ENCODE measurements around the gene ANO10.

Gene ANO10

DNA sequence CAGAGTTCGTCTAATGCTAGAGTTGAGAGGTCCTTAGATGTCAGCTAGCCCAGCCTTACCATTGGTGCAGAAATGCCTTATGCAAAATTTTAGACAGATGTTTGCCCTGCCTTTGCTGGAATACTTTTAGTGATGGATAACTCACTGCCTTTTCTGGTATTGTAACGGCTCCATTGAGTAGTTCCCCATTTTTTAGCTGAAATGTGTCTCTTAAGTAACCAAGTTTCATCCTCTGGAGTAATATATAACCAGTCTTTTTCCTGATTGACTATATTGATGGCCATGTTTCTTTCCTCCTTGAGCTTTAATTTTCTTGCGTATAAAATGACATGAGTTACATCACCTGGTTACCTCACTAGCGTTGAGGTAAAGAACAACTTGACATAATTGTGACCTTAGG, 290.4 kb downstream of the ANO10 start:
- no peak for DNase-seq
- intact Hi-C loops (cut with DNase I), result no loop called here

DNA sequence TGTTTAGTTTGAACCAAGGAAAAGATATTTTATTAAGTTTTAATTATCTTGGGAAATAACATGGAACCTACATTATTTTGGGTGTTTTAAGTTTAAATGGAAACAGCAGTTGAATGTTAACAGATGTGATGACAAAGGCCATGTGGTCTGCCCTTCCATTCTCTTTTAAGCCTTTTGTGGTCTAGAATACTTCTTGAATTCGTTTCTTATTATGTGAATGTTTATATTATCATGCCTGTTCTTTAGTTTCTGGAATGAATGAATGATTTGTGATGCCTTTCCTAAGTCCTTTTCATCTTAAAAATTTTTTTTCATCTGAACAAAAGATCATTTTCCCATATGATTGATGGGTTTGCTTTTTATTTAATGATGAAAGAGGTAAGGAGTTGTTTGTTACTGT, 290.8 kb downstream of the ANO10 start:
- intact Hi-C loops (cut with DNase I), result no loop called here
- DNase-seq, result no peak

- intact Hi-C loops (cut with DNase I), result no loop called here
- no peak for DNase-seq
These were observed 293.2 kb downstream of the ANO10 start for GRCh38 chr3:43328653-43329052.

DNA sequence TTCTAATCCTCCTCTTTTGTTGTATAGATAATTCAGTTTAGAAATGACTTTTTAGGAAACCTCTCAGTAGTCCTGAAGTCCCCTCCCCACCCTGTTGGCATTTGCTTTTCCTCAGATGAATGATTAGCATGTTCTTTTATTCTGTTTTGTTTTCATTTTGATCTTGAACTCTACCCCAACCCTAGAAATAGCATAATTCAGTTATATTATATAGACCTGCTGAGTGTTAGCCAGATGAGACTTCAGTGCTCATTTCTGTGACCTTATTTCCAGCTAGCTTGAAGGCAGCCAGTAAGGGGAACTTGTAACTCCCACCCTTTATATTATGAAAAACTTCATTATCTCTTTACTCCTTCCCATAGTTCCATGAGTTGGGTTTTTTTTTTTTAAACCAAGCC, 294.2 kb downstream of the ANO10 start:
- intact Hi-C loops (cut with DNase I), result no loop called here
- DNase-seq, result no peak

DNA sequence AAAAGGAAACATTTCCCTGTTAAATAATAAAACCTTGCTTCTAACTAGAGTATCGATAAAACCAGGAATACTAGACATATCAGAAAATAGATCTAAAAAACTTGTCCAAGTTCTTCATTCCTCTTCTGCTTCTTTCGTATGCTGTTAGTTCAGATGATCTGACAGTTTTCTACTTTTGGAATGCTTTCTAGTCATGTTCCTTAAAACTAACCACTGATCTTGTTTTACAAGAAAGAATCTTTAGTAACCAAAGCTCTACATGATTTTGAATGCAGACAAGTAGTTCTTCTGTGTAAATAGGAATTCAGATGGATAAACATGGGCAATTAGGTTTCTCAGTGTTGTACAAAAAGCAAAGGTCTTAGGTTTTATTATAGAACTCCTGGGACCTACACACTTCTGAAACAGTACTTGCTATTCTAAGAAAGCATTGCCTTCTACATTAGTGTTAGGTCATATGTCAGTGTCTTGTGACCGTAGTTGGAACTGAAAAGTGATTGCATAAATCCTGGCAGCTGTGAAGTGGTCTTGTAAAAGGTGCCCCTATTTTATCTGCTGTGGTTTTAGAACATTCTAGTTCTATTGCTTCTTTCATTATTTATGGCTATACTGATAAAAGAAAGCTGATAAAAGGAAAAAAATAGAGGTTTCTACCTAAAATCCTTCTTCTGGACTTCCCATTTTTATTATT, 294.8 kb downstream of the ANO10 start:
- DNase-seq, result no peak
- intact Hi-C loops (cut with DNase I), result no loop called here

DNA sequence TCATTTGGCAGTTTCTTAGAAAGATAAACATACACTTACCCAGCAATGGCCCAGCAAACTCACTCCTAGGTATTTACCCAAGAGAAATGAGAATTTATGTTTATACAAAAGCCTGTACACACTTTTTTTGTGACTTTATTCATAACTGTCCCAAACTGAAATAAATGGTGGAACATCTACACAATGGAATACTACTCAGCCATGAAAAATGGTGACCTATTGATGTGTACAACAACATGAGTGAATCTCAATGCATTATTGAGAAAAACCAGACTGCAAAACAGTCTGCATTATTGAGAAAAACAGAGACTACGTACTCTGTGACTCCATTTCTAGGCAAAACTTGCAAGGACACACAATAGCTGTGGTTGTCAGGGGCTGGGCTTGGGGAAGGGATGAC, 298.3 kb downstream of the ANO10 start:
- intact Hi-C loops (cut with DNase I), result no loop called here

DNA sequence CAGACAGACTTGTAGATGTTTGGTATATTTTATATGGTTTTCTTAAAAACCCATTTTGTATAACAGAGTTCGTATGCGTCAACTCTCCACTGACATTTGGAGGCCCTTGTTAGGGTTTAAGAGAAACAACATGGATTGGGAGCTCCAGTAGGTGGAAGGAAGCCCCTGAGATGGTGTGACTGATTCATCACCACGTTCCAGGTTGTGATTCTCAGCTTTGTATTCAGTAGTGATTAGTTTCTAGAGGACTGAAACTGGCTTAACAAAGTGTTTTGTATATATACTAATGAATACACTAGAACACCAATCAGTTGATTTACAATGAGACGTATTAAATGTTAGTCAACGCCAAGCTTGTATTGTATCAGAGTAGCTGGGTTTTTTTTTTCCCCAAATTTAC, 301.5 kb downstream of the ANO10 start:
- DNase-seq, result no peak
- intact Hi-C loops (cut with DNase I), result no loop called here

More for the DNA sequence above, 298.3 kb downstream of the ANO10 start:
- DNase-seq, result no peak

DNA sequence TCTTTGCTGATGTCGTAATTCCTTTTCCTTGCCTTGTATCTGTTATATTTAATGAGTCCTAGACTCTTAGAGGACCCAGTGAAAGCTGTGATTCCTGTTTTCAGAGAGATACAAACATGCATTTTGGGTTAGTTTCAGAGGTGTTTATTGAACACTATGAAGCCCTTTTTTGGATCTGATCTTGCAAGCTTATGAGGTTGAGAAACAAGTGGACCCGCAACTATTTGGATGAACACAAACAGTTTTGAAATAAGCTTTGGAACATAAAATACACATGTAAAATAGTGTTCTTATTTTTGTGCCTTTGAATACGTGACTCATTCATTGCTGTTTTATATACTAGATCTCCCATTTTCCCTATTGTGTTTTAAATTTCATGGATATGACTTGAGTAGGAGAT, 302.0 kb downstream of the ANO10 start:
- no peak for DNase-seq
- intact Hi-C loops (cut with DNase I), result no loop called here

GRCh38 chr3:43319376-43319775, 302.4 kb downstream of the ANO10 start:
- DNase-seq, result no peak
- intact Hi-C loops (cut with DNase I), result no loop called here

DNA sequence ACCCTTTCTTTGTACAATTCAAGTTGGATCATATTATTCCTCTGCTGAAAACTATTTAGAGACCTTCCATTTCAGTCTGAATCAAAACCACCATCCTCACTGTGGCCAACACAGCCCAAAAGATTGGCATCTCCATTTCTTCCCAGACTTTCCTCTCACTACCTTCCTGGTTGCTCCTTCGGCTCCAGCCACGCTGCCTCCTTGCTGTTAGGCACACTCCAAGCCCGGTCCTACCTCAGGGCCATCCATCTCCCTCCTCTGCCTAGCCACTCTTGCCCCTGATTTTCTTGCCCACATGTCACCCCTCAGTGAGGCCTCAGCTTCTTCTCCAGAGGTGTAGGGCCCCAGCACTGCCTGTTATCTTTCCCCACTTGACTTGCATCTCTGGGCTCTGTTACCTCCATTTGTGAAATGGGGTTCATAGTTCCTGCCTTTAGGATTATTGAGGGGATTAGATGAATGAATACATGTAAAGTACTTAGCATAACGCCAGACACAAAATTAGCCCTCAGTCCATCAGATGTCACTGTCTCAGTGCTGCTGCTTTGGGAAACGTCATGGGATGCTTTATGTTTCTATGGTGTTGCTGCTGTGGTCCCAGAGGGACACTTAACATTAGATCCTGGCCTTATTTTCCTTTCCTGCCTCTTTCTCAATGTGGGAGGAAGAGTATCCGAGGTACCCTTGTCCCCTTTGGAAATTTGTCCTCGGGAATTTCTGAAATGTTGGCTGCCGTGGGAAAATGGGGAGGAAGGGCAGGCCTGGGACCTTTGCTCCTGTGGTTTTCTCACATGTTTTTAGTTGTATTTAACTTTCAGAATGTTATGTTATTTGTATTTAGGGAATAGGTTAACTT, 304.1 kb downstream of the ANO10 start:
- no peak for DNase-seq
- intact Hi-C loops (cut with DNase I), result no loop called here

GRCh38 chr3:43316783-43317460, 304.9 kb downstream of the ANO10 start:
- intact Hi-C loops (cut with DNase I), result no loop called here
- no peak for DNase-seq

All from posterior cingulate gyrus (tissue), 11 donors.